H1 (cell line): Measurements from ENCODE around the gene SERPINA10. TPM values are rescaled to one million over a fixed set of nuclear protein-coding genes. Genes with fewer than 3 reads are reported as not detected.

Experiments used
- CTCF ChIA-PET: fragments of 300-600 bp; sonication (Branson Sonifier 250); formaldehyde crosslinking; loops from one replicate; lab custom pipeline; 2021; ENCODE audit not compliant: partially characterized antibody; lab: Charles Lee
- POLR2A ChIA-PET: fragments of 300-600 bp; sonication (Branson Sonifier 250); formaldehyde crosslinking; loops from one replicate; lab custom pipeline; 2021; ENCODE audit warnings: inconsistent platforms; ENCODE audit not compliant: partially characterized antibody; lab: Charles Lee
- DNase-seq, 2 experiments: peaks; one replicate each; pipeline versions ENCODE4 v3.0.0 to v3.0.0-alpha.2; 2010 to 2022; ENCODE audit warnings: low spot score in 2 of 2, low read depth in 1 of 2, mixed read lengths in 1 of 2
- FAIRE-seq: peaks from 2 replicates; lab custom pipeline; 2011; peaks lifted over from hg19 to GRCh38; lab: Jason Lieb, UNC
- H2AFZ ChIP-seq: 2 replicates; pipeline ENCODE4 v1.8.1; 2012; ENCODE audit warnings: low read length, inconsistent platforms
- H2AK5ac ChIP-seq: 2 replicates; pipeline ENCODE4 v1.6.1; 2013; ENCODE audit warnings: low read depth, low read length
- H2BK120ac ChIP-seq: replicated peaks from 2 replicates; pipeline ENCODE3; 2013; ENCODE audit warnings: low read depth, low read length, inconsistent platforms
- H2BK12ac ChIP-seq: 2 replicates; pipeline ENCODE4 v1.6.1; 2013; ENCODE audit warnings: low read depth, low read length
- H2BK15ac ChIP-seq: 2 replicates; pipeline ENCODE4 v1.6.1; 2013; ENCODE audit warnings: low read length
- H2BK20ac ChIP-seq: 2 replicates; pipeline ENCODE4 v1.6.1; 2013; ENCODE audit warnings: low read length
- H2BK5ac ChIP-seq: 2 replicates; pipeline ENCODE4 v1.6.1; 2013; ENCODE audit warnings: low read depth, low read length
- H3K14ac ChIP-seq: 2 replicates; pipeline ENCODE4 v1.6.1; 2013; ENCODE audit warnings: inconsistent platforms; ENCODE audit not compliant: insufficient read length
- H3K18ac ChIP-seq: 2 replicates; pipeline ENCODE4 v1.6.1; 2013; ENCODE audit warnings: low read length; ENCODE audit errors: extremely low read depth
- H3K23ac ChIP-seq: 2 replicates; pipeline ENCODE4 v1.6.1; 2013; ENCODE audit warnings: inconsistent platforms; ENCODE audit not compliant: insufficient read length
- H3K23me2 ChIP-seq: 2 replicates; pipeline ENCODE4 v1.6.1; 2013; ENCODE audit warnings: low read depth, low read length
- H3K27ac ChIP-seq: 2 replicates; pipeline ENCODE4 v1.6.1; 2011; ENCODE audit warnings: low read depth, low read length, inconsistent platforms
- H3K27me3 ChIP-seq, 4 experiments: replicated peaks in 1 of 4; 1 replicate in 1 of 4; 2 replicates in 3 of 4; pipeline versions ENCODE4 v1.6.1 to v1.8.1; 2011 to 2013; ENCODE audit warnings: low read length in 3 of 4, mild to moderate bottlenecking in 3 of 4, inconsistent platforms in 2 of 4, mixed read lengths in 2 of 4, moderate library complexity in 1 of 4; ENCODE audit not compliant: control insufficient read depth in 3 of 4, insufficient read depth in 3 of 4; ENCODE audit errors: extremely low read depth in 1 of 4
- H3K36me3 ChIP-seq, 4 experiments: 2 replicates each; pipeline versions ENCODE4 v1.6.1 to v1.8.1; 2011 to 2013; ENCODE audit warnings: mild to moderate bottlenecking in 4 of 4, low read length in 3 of 4, moderate library complexity in 2 of 4, control low read depth in 1 of 4, inconsistent platforms in 1 of 4; ENCODE audit not compliant: insufficient read depth in 4 of 4, control insufficient read depth in 2 of 4
- H3K4ac ChIP-seq: replicated peaks from 2 replicates; pipeline ENCODE3; 2013; ENCODE audit warnings: low read length, low read depth, mixed read lengths, inconsistent platforms; ENCODE audit not compliant: insufficient read length
- H3K4me1 ChIP-seq, 4 experiments: replicated peaks in 1 of 4; 1 replicate in 1 of 4; 2 replicates in 3 of 4; pipeline versions ENCODE4 v1.6.1 to v1.8.1; 2011 to 2013; ENCODE audit warnings: low read length in 3 of 4, inconsistent platforms in 2 of 4, mixed read lengths in 1 of 4; ENCODE audit not compliant: insufficient read depth in 4 of 4, control insufficient read depth in 3 of 4
- H3K4me2 ChIP-seq, 2 experiments: 2 replicates each; pipeline versions ENCODE4 v1.6.1 to v1.8.1; 2011 to 2013; ENCODE audit warnings: low read depth in 2 of 2, low read length in 2 of 2, control low read depth in 1 of 2, inconsistent platforms in 1 of 2, mild to moderate bottlenecking in 1 of 2; ENCODE audit not compliant: insufficient read depth in 1 of 2
- H3K4me3 ChIP-seq, 4 experiments: fragments of 200-600, 300-600 bp in 1 of 4; sonication (generic), shearing (Covaris generic), sonication (Bioruptor Twin) in 1 of 4; 2 replicates each; pipeline versions ENCODE4 v1.5.1 to v1.8.1; 2011 to 2016; ENCODE audit warnings: low read length in 4 of 4, low read depth in 3 of 4, control low read depth in 2 of 4, inconsistent platforms in 2 of 4, mild to moderate bottlenecking in 2 of 4, mixed read lengths in 1 of 4, moderate library complexity in 1 of 4; ENCODE audit not compliant: insufficient read depth in 2 of 4; ENCODE audit errors: extremely low read depth in 1 of 4
- H3K56ac ChIP-seq: replicated peaks from 2 replicates; pipeline ENCODE3; 2013; ENCODE audit warnings: low read depth, mild to moderate bottlenecking, mixed read lengths, low read length, inconsistent platforms; ENCODE audit not compliant: insufficient read length
- H3K79me1 ChIP-seq: 2 replicates; pipeline ENCODE4 v1.6.1; 2013; ENCODE audit warnings: low read depth, low read length, control low read depth
- H3K79me2 ChIP-seq, 2 experiments: 2 replicates each; pipeline versions ENCODE4 v1.6.1 to v1.8.1; 2012 to 2013; ENCODE audit warnings: low read length in 2 of 2, mild to moderate bottlenecking in 2 of 2, inconsistent platforms in 1 of 2; ENCODE audit not compliant: insufficient read depth in 2 of 2, control insufficient read depth in 1 of 2
- H3K9ac ChIP-seq, 4 experiments: replicated peaks in 1 of 4; 1 replicate in 1 of 4; 2 replicates in 3 of 4; pipeline versions ENCODE4 v1.6.1 to v1.8.1; 2011 to 2013; ENCODE audit warnings: low read depth in 3 of 4, low read length in 3 of 4, control low read depth in 2 of 4, mild to moderate bottlenecking in 2 of 4, moderate library complexity in 2 of 4, inconsistent platforms in 1 of 4; ENCODE audit errors: extremely low read depth in 1 of 4
- H3K9me3 ChIP-seq, 2 experiments: 2 replicates each; pipeline versions ENCODE4 v1.6.1 to v1.8.1; 2012 to 2013; ENCODE audit warnings: mild to moderate bottlenecking in 2 of 2, moderate library complexity in 2 of 2, control low read depth in 1 of 2, inconsistent platforms in 1 of 2, low read depth in 1 of 2, low read length in 1 of 2, mixed read lengths in 1 of 2; ENCODE audit not compliant: insufficient read depth in 2 of 2
- H4K20me1 ChIP-seq, 2 experiments: replicated peaks in 1 of 2; 2 replicates each; pipeline versions ENCODE3 to v1.8.1; 2011 to 2013; ENCODE audit warnings: inconsistent platforms in 2 of 2, low read length in 2 of 2, mild to moderate bottlenecking in 1 of 2; ENCODE audit not compliant: insufficient read depth in 2 of 2, control insufficient read depth in 1 of 2
- H4K5ac ChIP-seq: 2 replicates; pipeline ENCODE4 v1.6.1; 2013; ENCODE audit warnings: low read length, low read depth, mixed read lengths, inconsistent platforms; ENCODE audit not compliant: insufficient read length
- H4K8ac ChIP-seq: 2 replicates; pipeline ENCODE4 v1.8.0; 2013; ENCODE audit warnings: mild to moderate bottlenecking, moderate library complexity, low read length, inconsistent platforms; ENCODE audit not compliant: insufficient read depth; ENCODE audit errors: extremely low read depth
- H4K91ac ChIP-seq: replicated peaks from 2 replicates; pipeline ENCODE3; 2013; ENCODE audit warnings: low read length, mixed read lengths, inconsistent platforms; ENCODE audit not compliant: insufficient read length
- ATF3 ChIP-seq: IDR thresholded peaks from 2 replicates; pipeline ENCODE4 v1.6.1; 2011; ENCODE audit warnings: low read depth, mild to moderate bottlenecking, low read length; ENCODE audit not compliant: insufficient read depth
- EZH2 ChIP-seq: fragments of 200-600 bp; sonication (generic); IDR thresholded peaks from 2 replicates; pipeline ENCODE4 v1.7.1; 2012; ENCODE audit warnings: low read depth, mild to moderate bottlenecking, moderate library complexity, low read length, inconsistent platforms; ENCODE audit not compliant: severe bottlenecking
- GTF2F1 ChIP-seq: IDR thresholded peaks from 2 replicates; pipeline ENCODE4 v1.6.1; 2012; ENCODE audit warnings: low read depth, low read length, improper control_type of control experiment, borderline replicate concordance
- JUND ChIP-seq: IDR thresholded peaks from 2 replicates; pipeline ENCODE4 v1.6.1; 2011; ENCODE audit warnings: mild to moderate bottlenecking, improper control_type of control experiment, low read length
- RAD21 ChIP-seq, 2 experiments: IDR thresholded peaks in 1 of 2; conservative IDR thresholded peaks in 1 of 2; 2 replicates each; pipeline ENCODE4 v1.6.1; 2011; ENCODE audit warnings: low read depth in 2 of 2, low read length in 2 of 2, improper control_type of control experiment in 1 of 2, inconsistent platforms in 1 of 2, mild to moderate bottlenecking in 1 of 2, moderate library complexity in 1 of 2
- RFX5 ChIP-seq: IDR thresholded peaks from 2 replicates; pipeline ENCODE4 v1.6.1; 2011; ENCODE audit warnings: low read depth, low read length, improper control_type of control experiment, borderline replicate concordance
- SIN3A ChIP-seq, 2 experiments: IDR thresholded peaks in 1 of 2; conservative IDR thresholded peaks in 1 of 2; 2 replicates each; pipeline ENCODE4 v1.6.1; 2011 to 2012; ENCODE audit warnings: low read length in 2 of 2, improper control_type of control experiment in 1 of 2, low read depth in 1 of 2, mild to moderate bottlenecking in 1 of 2
- WGBS, 2 experiments: shearing (Covaris generic) in 1 of 2; methylation state at CpG; one replicate each; pipeline versions ENCODE4 v1.1.6 to v1.1.7; 2013 to 2015; ENCODE audit warnings: low lambda C conversion rate in 2 of 2, mixed read lengths in 2 of 2, inconsistent platforms in 1 of 2, low coverage in 1 of 2, missing lambda C conversion rate in 1 of 2; ENCODE audit not compliant: insufficient replicate concordance in 2 of 2, insufficient coverage in 1 of 2, insufficient read length in 1 of 2; ENCODE audit errors: extremely low coverage in 1 of 2, missing lambda C conversion rate in 1 of 2; 5-methylcytosine and 5-hydroxymethylcytosine counted together
- polyA plus RNA-seq, 7 experiments: library from polyadenylated mRNA; depleted of rRNA in 3 of 7; stranded (reverse) in 5 of 7; unstranded in 2 of 7; fragments of >200 nt in 5 of 7; fragments of 200-250 nt in 2 of 7; gene quantifications; 1 replicate in 5 of 7; 2 replicates in 1 of 7; 4 replicates in 1 of 7; pipeline versions ENCODE4 v1.2.1 to v1.2.3, GENCODE V29; 2011 to 2013; ENCODE audit warnings: missing spikeins in 2 of 7, mixed read lengths in 2 of 7
- total RNA-seq: library from RNA; stranded (reverse); fragmentation: NEBNext Ultra II Directional; extraction: Animal tissue kit (Norgen Biotek cat#: 25700); gene quantifications from 2 replicates; pipeline ENCODE4 v1.2.1, GENCODE V29; 2021

Gene SERPINA10
- total and polyA plus RNA-seq, 2 of the 8 experiments (the other 6 are each of a cell fraction or from before 2014, with no cell fraction given): not detected

GRCh38 chr14:94303111-94303510 is 10.0 kb upstream of the SERPINA10 start:
- Histone ChIP-seq H3K9ac (no peak overlapping the region), H2BK20ac (no peak overlapping the region), H4K91ac (no peak overlapping the region), H2BK12ac (no peak overlapping the region), H3K79me2 (no peaks in the 10 kb centered on the region), H2BK15ac (no peak overlapping the region), H4K5ac (no peak overlapping the region), H3K36me3 (no peaks in the 10 kb centered on the region), H3K9me3 (peaks cover 7 to 8% of the 10 kb centered on the region in 2 experiments; a peak in 3 of 4 replicates), H3K27ac (no peak overlapping the region), H2AK5ac (no peak overlapping the region), H4K8ac (no peak overlapping the region), H4K20me1 (no peaks in the 10 kb centered on the region), H3K4me2 (no peak overlapping the region), H3K56ac (no peak overlapping the region), H2BK120ac (no peak overlapping the region), H3K4ac (no peak overlapping the region), H3K23me2 (no peaks in the 10 kb centered on the region), H3K4me1 (no peaks in the 10 kb centered on the region), H3K18ac (no peak overlapping the region), H3K23ac (no peak overlapping the region), H3K79me1 (no peaks in the 10 kb centered on the region), H2AFZ (no peak overlapping the region), H3K27me3 (no peaks in the 10 kb centered on the region), H3K14ac (no peak overlapping the region), H2BK5ac (no peak overlapping the region), H3K4me3 (no peak overlapping the region)
- CTCF ChIA-PET: interaction anchor here (1.7 kb wide), 1 partner anchor 15 kb away, joined by 5 read pairs; no protein-coding TSS in a partner anchor
- 90% methylated on average over 5 of the region's 7 CpGs; no CpG with 5 or more reads in 1 of the 2 experiments for WGBS, 2 experiments
- POLR2A ChIA-PET: no interaction called here
- DNase-seq (no peak), FAIRE-seq (no peak)
- TF ChIP-seq GTF2F1: no peak
- TF ChIP-seq RAD21 (IDR thresholded peaks at IDR 0.05 in 1 of 2, conservative IDR thresholded peaks at IDR 0.05 in 1 of 2; ENCODE audit: low read depth in 2 of 2, low read length in 2 of 2): no peak
- TF ChIP-seq ATF3: no peak
- no peak for TF ChIP-seq EZH2
- TF ChIP-seq SIN3A (conservative IDR thresholded peaks at IDR 0.05 in 1 of 2, IDR thresholded peaks at IDR 0.05 in 1 of 2; ENCODE audit: low read depth in 1 of 2, low read length in 2 of 2): no peak
- TF ChIP-seq RFX5: no peak
- TF ChIP-seq JUND: no peak
